SK-N-MC (cell line): ENCODE data around the gene MLLT3.

ENCODE experiments used
- EZH2 ChIP-seq: fragments of 200-600 bp; sonication (generic); IDR thresholded peaks from one replicate; pipeline ENCODE4 v1.6.1; 2017; ENCODE audit warnings: antibody characterized with exemption
- FOXP2 ChIP-seq: optimal IDR thresholded peaks from 2 replicates; pipeline ENCODE3; 2011; ENCODE audit warnings: mild to moderate bottlenecking, moderate library complexity; ENCODE audit not compliant: insufficient read depth; ENCODE audit errors: extremely low read length, control extremely low read depth
- POLR2AphosphoS5 ChIP-seq: IDR thresholded peaks from 2 replicates; pipeline ENCODE4 v1.6.1; 2012; ENCODE audit warnings: mild to moderate bottlenecking, low read depth, low read length, borderline replicate concordance

DNA sequence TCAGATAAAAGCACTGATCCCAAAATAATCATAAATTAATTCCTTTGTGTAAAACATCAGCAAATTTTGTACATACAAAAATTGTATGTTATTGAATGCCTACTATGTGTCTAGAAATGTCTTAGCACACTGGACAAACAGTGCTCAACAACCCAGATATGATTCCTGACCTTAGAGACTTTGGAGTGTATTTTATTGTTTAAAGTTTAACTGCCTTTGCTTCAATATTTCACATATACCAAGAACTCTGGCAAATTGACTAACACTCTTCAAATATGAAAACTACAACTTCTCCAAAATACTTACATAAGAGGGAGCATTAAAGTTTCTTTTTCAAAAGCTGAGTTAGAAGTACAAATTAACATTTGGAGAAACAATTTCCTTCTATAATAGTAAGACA is 231.9 kb downstream of the MLLT3 start:
- TF ChIP-seq EZH2 (no peak), POLR2AphosphoS5 (no peak), FOXP2 (no peak)
